HepG2 (cell line): ENCODE data around the gene ANAPC16. TPM values are rescaled to one million over a fixed set of nuclear protein-coding genes. Genes with fewer than 3 reads are reported as not detected.

Source experiments
- ATAC-seq: fragments of 200-7000 bp; cut with Tn5 transposase; 3 replicates; pipeline ENCODE4 v1.9.1; 2020; ENCODE audit warnings: mild to moderate bottlenecking, moderate library complexity
- BruUV-seq: library from RNA; stranded (reverse); fragments of 400-500 nt; replicated peaks from 2 replicates; lab custom pipeline; 2021; lab: Mats Ljungman, UMichigan
- CTCF ChIA-PET: fragments of 300-600 bp; formaldehyde crosslinking; extraction: SDS; loops from one replicate; lab custom pipeline; 2021; ENCODE audit warnings: low total read pairs, inconsistent platforms, low intra/inter-chr PET ratio; lab: Yijun Ruan, JAX
- POLR2A ChIA-PET: fragments of 350-600 bp; sonication (Branson Sonifier 250); formaldehyde crosslinking; loops from one replicate; lab custom pipeline; 2020; ENCODE audit warnings: antibody characterized with exemption, inconsistent platforms; lab: Yijun Ruan, JAX
- DNase-seq: peaks from one replicate; pipeline ENCODE4 v3.0.0-alpha.2; 2015; ENCODE audit warnings: low spot score
- FAIRE-seq: peaks from 3 replicates; lab custom pipeline; 2011; peaks lifted over from hg19 to GRCh38; lab: Jason Lieb, UNC
- H2AFZ ChIP-seq: one replicate; pipeline ENCODE4 v1.6.1; 2011; ENCODE audit warnings: low read length, inconsistent platforms
- H3K27ac ChIP-seq: fragments of 300-600 bp; 3 replicates; pipeline ENCODE4 v1.8.0; 2011; ENCODE audit warnings: mixed run types, mild to moderate bottlenecking, mixed read lengths, low read length, inconsistent platforms; ENCODE audit not compliant: insufficient read depth; ENCODE audit errors: extremely low read length
- H3K27me3 ChIP-seq, 2 experiments: fragments of 200-600 bp in 1 of 2; 2 replicates in 1 of 2; 3 replicates in 1 of 2; pipeline versions ENCODE4 v1.6.0 to v1.8.0; 2011; ENCODE audit warnings: low read length in 2 of 2, mild to moderate bottlenecking in 2 of 2, moderate library complexity in 2 of 2, inconsistent platforms in 1 of 2; ENCODE audit not compliant: insufficient read depth in 2 of 2, control insufficient read depth in 1 of 2
- H3K36me3 ChIP-seq, 2 experiments: fragments of 200-600 bp in 1 of 2; replicated peaks in 1 of 2; 2 replicates in 1 of 2; 3 replicates in 1 of 2; pipeline versions ENCODE4 v1.5.1 to v1.8.0; 2011; ENCODE audit warnings: low read length in 2 of 2, inconsistent platforms in 1 of 2; ENCODE audit not compliant: insufficient read depth in 2 of 2, control insufficient read depth in 1 of 2
- H3K4me1 ChIP-seq: 2 replicates; pipeline ENCODE4 v1.5.1; 2012; ENCODE audit warnings: low read length, inconsistent platforms; ENCODE audit not compliant: insufficient read depth
- H3K4me2 ChIP-seq: 2 replicates; pipeline ENCODE4 v1.6.0; 2011; ENCODE audit warnings: low read depth, low read length, inconsistent platforms
- H3K4me3 ChIP-seq, 3 experiments: fragments of 200-600 bp in 1 of 3; sonication (generic), shearing (Covaris generic) in 1 of 3; replicated peaks in 1 of 3; 2 replicates each; pipeline ENCODE4 v1.5.1; 2011 to 2016; ENCODE audit warnings: low read length in 3 of 3, inconsistent platforms in 2 of 3, low read depth in 2 of 3, mild to moderate bottlenecking in 2 of 3, control low read depth in 1 of 3, mixed read lengths in 1 of 3; ENCODE audit not compliant: insufficient read depth in 1 of 3
- H3K79me2 ChIP-seq: one replicate; pipeline ENCODE4 v1.6.1; 2011; ENCODE audit warnings: low read length, inconsistent platforms; ENCODE audit not compliant: insufficient read depth
- H3K9ac ChIP-seq: 2 replicates; pipeline ENCODE4 v1.6.0; 2011; ENCODE audit warnings: mild to moderate bottlenecking, low read depth, low read length, inconsistent platforms; ENCODE audit not compliant: insufficient read depth
- H3K9me3 ChIP-seq: 2 replicates; pipeline ENCODE4 v1.5.1; 2012; ENCODE audit warnings: mild to moderate bottlenecking, low read length
- H4K20me1 ChIP-seq: 2 replicates; pipeline ENCODE4 v1.6.0; 2011; ENCODE audit warnings: inconsistent platforms, mild to moderate bottlenecking, low read length, moderate library complexity; ENCODE audit not compliant: insufficient read depth
- ISL2 ChIP-seq: sonication (generic); formaldehyde crosslinking; IDR thresholded peaks from 2 replicates; pipeline ENCODE4 v1.5.0; 2020; ENCODE audit warnings: missing genetic modification reagents
- MIER2 ChIP-seq: IDR thresholded peaks from 2 replicates; pipeline ENCODE4 v1.6.1; 2016; ENCODE audit warnings: missing biosample characterization, missing genetic modification reagents
- RBAK ChIP-seq: sonication (generic); formaldehyde crosslinking; IDR thresholded peaks from 2 replicates; pipeline ENCODE4 v1.5.1; 2020; ENCODE audit warnings: mild to moderate bottlenecking, missing genetic modification reagents
- ZNF205 ChIP-seq: IDR thresholded peaks from 2 replicates; pipeline ENCODE4 v1.6.1; 2018; ENCODE audit warnings: missing biosample characterization, missing genetic modification reagents
- ZNF263 ChIP-seq: sonication (generic); formaldehyde crosslinking; IDR thresholded peaks from 2 replicates; pipeline ENCODE4 v1.4.0; 2020; ENCODE audit warnings: missing genetic modification reagents
- ZNF564 ChIP-seq: sonication (generic); formaldehyde crosslinking; IDR thresholded peaks from 2 replicates; pipeline ENCODE4 v1.8.1; 2023; ENCODE audit warnings: mild to moderate bottlenecking, missing genetic modification reagents
- ZSCAN5A ChIP-seq: sonication (generic); formaldehyde crosslinking; IDR thresholded peaks from 2 replicates; pipeline ENCODE4 v1.8.0; 2022; ENCODE audit warnings: mild to moderate bottlenecking, missing genetic modification reagents, borderline replicate concordance
- WGBS: methylation state at CpG from one replicate; pipeline ENCODE4 v1.1.6; 2017; ENCODE audit warnings: low lambda C conversion rate; 5-methylcytosine and 5-hydroxymethylcytosine counted together
- in situ Hi-C: cut with HindIII; loops from 2 replicates; pipeline ENCODE4 v1.10.0; 2017; ENCODE audit warnings: low pct_unique_long_range_greater_than_20kb; ENCODE audit not compliant: extremely low pct_ligation_motif_present
- intact Hi-C: fragments of 100-400 bp; cut with micrococcal nuclease; formaldehyde crosslinking; loops from one replicate; pipeline ENCODE4 v1.10.0; 2022; ENCODE audit not compliant: unreplicated experiment
- polyA plus RNA-seq, 8 experiments: library from polyadenylated mRNA; depleted of rRNA in 3 of 8; stranded (reverse) in 7 of 8; unstranded in 1 of 8; fragments of >200 nt; fragmentation: Illumina TruSeq in 4 of 8; extraction: Trizol in 4 of 8; gene quantifications; 2 replicates each; pipeline versions ENCODE4 v1.2.1 to v1.2.3, GENCODE V29; 2011 to 2016; ENCODE audit warnings: low read depth in 4 of 8, missing spikeins in 1 of 8, mixed read lengths in 1 of 8; ENCODE audit not compliant: insufficient read depth in 1 of 8
- total RNA-seq, 5 experiments: library from RNA; depleted of rRNA; stranded (reverse); fragments of >200 nt; fragmentation: Illumina TruSeq; extraction: Trizol; gene quantifications; 2 replicates each; pipeline ENCODE4 v1.2.3, GENCODE V29; 2016; ENCODE audit warnings: low read depth in 1 of 5
- TF ChIP-seq, protein P1 (sequence below): sonication (generic); formaldehyde crosslinking; IDR thresholded peaks from 2 replicates; pipeline ENCODE4 v1.5.1; 2020; ENCODE audit warnings: mild to moderate bottlenecking, missing genetic modification reagents, moderate library complexity

The ANAPC16 gene
- total and polyA plus RNA-seq, 2 of the 13 experiments (the other 11 are each of a cell fraction or from before 2014, with no cell fraction given): 74.8 to 89.4 TPM

- TF ChIP-seq ZNF205 (CRISPR knock-in tag) (no peak), RBAK (CRISPR knock-in tag) (no peak), ZSCAN5A (CRISPR knock-in tag) (no peak), ZNF564 (CRISPR knock-in tag) (no peak)
Observed at GRCh38 chr10:72267381-72267780, 51.6 kb downstream of the ANAPC16 start (continued).

DNA sequence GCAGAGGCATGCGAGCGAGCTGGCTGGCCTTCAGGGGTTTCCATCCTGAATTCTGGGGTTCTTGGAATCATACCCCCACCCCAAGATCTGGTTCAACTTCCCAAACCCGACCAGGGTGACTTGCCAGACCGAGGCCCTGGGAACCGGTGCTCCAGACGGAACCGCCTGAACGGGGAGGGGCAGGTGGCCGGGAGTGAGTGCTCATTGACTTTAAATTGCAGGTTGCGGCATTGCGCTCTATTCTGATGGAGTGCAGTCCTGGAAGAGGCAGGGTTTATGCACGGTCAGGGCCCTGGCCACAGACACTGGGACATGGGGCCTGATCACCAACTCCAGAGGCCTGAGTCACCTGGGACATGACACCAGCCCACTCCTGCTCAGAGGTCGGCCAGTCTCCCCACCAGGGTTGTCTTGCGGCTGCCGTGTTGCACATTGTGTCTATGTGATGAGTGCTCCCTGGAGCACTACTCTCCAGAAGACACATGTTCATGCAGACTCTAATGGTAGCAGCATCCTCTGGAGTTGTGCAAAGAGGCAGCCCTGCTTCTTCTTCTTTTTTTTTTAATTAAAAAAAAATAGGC is 52.1 kb downstream of the ANAPC16 start:
- H3K27me3 ChIP-seq: no peaks in the 10 kb centered on the region
- TF ChIP-seq, protein P1, sequence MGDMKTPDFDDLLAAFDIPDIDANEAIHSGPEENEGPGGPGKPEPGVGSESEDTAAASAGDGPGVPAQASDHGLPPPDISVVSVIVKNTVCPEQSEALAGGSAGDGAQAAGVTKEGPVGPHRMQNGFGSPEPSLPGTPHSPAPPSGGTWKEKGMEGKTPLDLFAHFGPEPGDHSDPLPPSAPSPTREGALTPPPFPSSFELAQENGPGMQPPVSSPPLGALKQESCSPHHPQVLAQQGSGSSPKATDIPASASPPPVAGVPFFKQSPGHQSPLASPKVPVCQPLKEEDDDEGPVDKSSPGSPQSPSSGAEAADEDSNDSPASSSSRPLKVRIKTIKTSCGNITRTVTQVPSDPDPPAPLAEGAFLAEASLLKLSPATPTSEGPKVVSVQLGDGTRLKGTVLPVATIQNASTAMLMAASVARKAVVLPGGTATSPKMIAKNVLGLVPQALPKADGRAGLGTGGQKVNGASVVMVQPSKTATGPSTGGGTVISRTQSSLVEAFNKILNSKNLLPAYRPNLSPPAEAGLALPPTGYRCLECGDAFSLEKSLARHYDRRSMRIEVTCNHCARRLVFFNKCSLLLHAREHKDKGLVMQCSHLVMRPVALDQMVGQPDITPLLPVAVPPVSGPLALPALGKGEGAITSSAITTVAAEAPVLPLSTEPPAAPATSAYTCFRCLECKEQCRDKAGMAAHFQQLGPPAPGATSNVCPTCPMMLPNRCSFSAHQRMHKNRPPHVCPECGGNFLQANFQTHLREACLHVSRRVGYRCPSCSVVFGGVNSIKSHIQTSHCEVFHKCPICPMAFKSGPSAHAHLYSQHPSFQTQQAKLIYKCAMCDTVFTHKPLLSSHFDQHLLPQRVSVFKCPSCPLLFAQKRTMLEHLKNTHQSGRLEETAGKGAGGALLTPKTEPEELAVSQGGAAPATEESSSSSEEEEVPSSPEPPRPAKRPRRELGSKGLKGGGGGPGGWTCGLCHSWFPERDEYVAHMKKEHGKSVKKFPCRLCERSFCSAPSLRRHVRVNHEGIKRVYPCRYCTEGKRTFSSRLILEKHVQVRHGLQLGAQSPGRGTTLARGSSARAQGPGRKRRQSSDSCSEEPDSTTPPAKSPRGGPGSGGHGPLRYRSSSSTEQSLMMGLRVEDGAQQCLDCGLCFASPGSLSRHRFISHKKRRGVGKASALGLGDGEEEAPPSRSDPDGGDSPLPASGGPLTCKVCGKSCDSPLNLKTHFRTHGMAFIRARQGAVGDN (CRISPR knock-in tag): peak; percentile 13; the same call in 1 of the 2 replicates
- TF ChIP-seq ZNF263 (CRISPR knock-in tag) (peak; percentile 93), ISL2 (CRISPR knock-in tag) (no peak), MIER2 (CRISPR knock-in tag) (no peak)
- TF ChIP-seq, all 625 proteins: peak for 2
- H4K20me1 ChIP-seq: no peaks in the 10 kb centered on the region
- no peak overlapping the region for H3K9ac ChIP-seq
- POLR2A ChIA-PET: no interaction called here
- CTCF ChIA-PET: no interaction called here
- no peak for DNase-seq
- H2AFZ ChIP-seq: no peak overlapping the region
- H3K27ac ChIP-seq: no peak overlapping the region
- in situ Hi-C loops (no loop called here), intact Hi-C loops (no loop called here)
- no peaks in the 10 kb centered on the region for H3K36me3 ChIP-seq
- H3K4me2 ChIP-seq: no peak overlapping the region
- H3K79me2 ChIP-seq: no peaks in the 10 kb centered on the region
- BruUV-seq: no TSS peak
- 89% methylated on average over 14 of the region's 15 CpGs for WGBS
- H3K4me1 ChIP-seq: peaks cover 55% of the 10 kb centered on the region
- ATAC-seq: no peak
- no peaks in the 10 kb centered on the region for H3K9me3 ChIP-seq
- no peak for FAIRE-seq
- no peak overlapping the region for H3K4me3 ChIP-seq
